Keratinocyte (primary cell): ENCODE results near the gene DNAJC17. TPM values are rescaled to one million over a fixed set of nuclear protein-coding genes. Genes with fewer than 3 reads are reported as not detected.

Experiments used
- DNase-seq: peaks from one replicate; pipeline ENCODE4 v3.0.0-alpha.2; 2011; ENCODE audit warnings: low read depth, missing footprints, low spot score
- FAIRE-seq: peaks from 2 replicates; lab custom pipeline; 2011; peaks lifted over from hg19 to GRCh38; lab: Jason Lieb, UNC
- H2AFZ ChIP-seq: 2 replicates; pipeline ENCODE4 v1.6.0; 2012; ENCODE audit warnings: low read length, control low read depth, inconsistent platforms; ENCODE audit not compliant: control insufficient read depth
- H3K27ac ChIP-seq: 2 replicates; pipeline ENCODE4 v1.5.1; 2011; ENCODE audit warnings: low read length; ENCODE audit not compliant: control insufficient read depth, insufficient read depth
- H3K27me3 ChIP-seq: 3 replicates; pipeline ENCODE4 v1.6.0; 2011; ENCODE audit warnings: low read length; ENCODE audit not compliant: control insufficient read depth, insufficient read depth; ENCODE audit errors: extremely low read depth
- H3K36me3 ChIP-seq, 2 experiments: 2 replicates in 1 of 2; 3 replicates in 1 of 2; pipeline ENCODE4 v1.5.1; 2011; ENCODE audit warnings: low read length in 2 of 2, mild to moderate bottlenecking in 1 of 2; ENCODE audit not compliant: control insufficient read depth in 2 of 2, insufficient read depth in 2 of 2; ENCODE audit errors: extremely low read depth in 1 of 2
- H3K4me1 ChIP-seq: 3 replicates; pipeline ENCODE4 v1.5.1; 2011; ENCODE audit warnings: low read length; ENCODE audit not compliant: control insufficient read depth, insufficient read depth; ENCODE audit errors: extremely low read depth
- H3K4me2 ChIP-seq: 3 replicates; pipeline ENCODE4 v1.6.0; 2011; ENCODE audit warnings: low read depth, low read length; ENCODE audit not compliant: control insufficient read depth, insufficient read depth; ENCODE audit errors: extremely low read depth
- H3K4me3 ChIP-seq, 3 experiments: fragments of 200-600 bp in 1 of 3; sonication (generic) in 1 of 3; 2 replicates in 2 of 3; 3 replicates in 1 of 3; pipeline ENCODE4 v1.5.1; 2011 to 2016; ENCODE audit warnings: low read length in 3 of 3, mild to moderate bottlenecking in 3 of 3, control low read depth in 2 of 3, inconsistent platforms in 1 of 3, low read depth in 1 of 3, mixed read lengths in 1 of 3, mixed run types in 1 of 3, moderate library complexity in 1 of 3; ENCODE audit not compliant: control insufficient read depth in 2 of 3, insufficient read depth in 2 of 3; ENCODE audit errors: extremely low read depth in 1 of 3
- H3K79me2 ChIP-seq: 2 replicates; pipeline ENCODE4 v1.6.0; 2012; ENCODE audit warnings: low read length; ENCODE audit not compliant: control insufficient read depth, insufficient read depth
- H3K9ac ChIP-seq: 3 replicates; pipeline ENCODE4 v1.6.0; 2011; ENCODE audit warnings: low read length; ENCODE audit not compliant: control insufficient read depth, insufficient read depth; ENCODE audit errors: extremely low read depth
- H3K9me1 ChIP-seq: 3 replicates; pipeline ENCODE4 v1.6.0; 2011; ENCODE audit warnings: low read length; ENCODE audit not compliant: control insufficient read depth, insufficient read depth; ENCODE audit errors: extremely low read depth
- H3K9me3 ChIP-seq: 2 replicates; pipeline ENCODE4 v1.5.1; 2012; ENCODE audit warnings: low read depth, low read length; ENCODE audit not compliant: control insufficient read depth
- H4K20me1 ChIP-seq: 3 replicates; pipeline ENCODE4 v1.6.0; 2011; ENCODE audit warnings: low read length; ENCODE audit not compliant: control insufficient read depth, insufficient read depth; ENCODE audit errors: extremely low read depth
- EZH2 ChIP-seq: IDR thresholded peaks from one replicate; pipeline ENCODE4 v1.6.1; 2012; ENCODE audit warnings: inconsistent platforms, mild to moderate bottlenecking, low read length, moderate library complexity
- dilution Hi-C: fragments of 300-500 bp; cut with MboI; formaldehyde crosslinking; loops from one replicate; pipeline ENCODE4 v1.7.0; 2020; ENCODE audit warnings: low sequenced_read_pairs; ENCODE audit not compliant: extremely low pct_ligation_motif_present
- polyA plus RNA-seq, 5 experiments: library from polyadenylated mRNA; depleted of rRNA in 3 of 5; stranded (reverse) in 3 of 5; stranded (forward) in 1 of 5; unstranded in 1 of 5; fragments of >200 nt; gene quantifications; 1 replicate in 1 of 5; 2 replicates in 3 of 5; 3 replicates in 1 of 5; pipeline versions ENCODE4 v1.2.1 to v1.2.3, GENCODE V29; 2011 to 2012; ENCODE audit warnings: missing spikeins in 2 of 5, low read depth in 1 of 5, low replicate concordance in 1 of 5
- TF ChIP-seq, protein P1 (sequence below), 3 experiments: IDR thresholded peaks in 1 of 3; conservative IDR thresholded peaks in 1 of 3; optimal IDR thresholded peaks in 1 of 3; 2 replicates in 2 of 3; 3 replicates in 1 of 3; pipeline versions ENCODE3 to v1.5.1; 2011; ENCODE audit warnings: low read length in 3 of 3, mild to moderate bottlenecking in 3 of 3, moderate library complexity in 2 of 3, control low read depth in 1 of 3, inconsistent platforms in 1 of 3; ENCODE audit not compliant: insufficient read depth in 2 of 3; ENCODE audit errors: extremely low read depth in 1 of 3

Gene DNAJC17
- polyA plus RNA-seq, 1 donor (not counting 4 experiments of a cell fraction or from before 2014, with no cell fraction given) = 35.3 TPM

DNA sequence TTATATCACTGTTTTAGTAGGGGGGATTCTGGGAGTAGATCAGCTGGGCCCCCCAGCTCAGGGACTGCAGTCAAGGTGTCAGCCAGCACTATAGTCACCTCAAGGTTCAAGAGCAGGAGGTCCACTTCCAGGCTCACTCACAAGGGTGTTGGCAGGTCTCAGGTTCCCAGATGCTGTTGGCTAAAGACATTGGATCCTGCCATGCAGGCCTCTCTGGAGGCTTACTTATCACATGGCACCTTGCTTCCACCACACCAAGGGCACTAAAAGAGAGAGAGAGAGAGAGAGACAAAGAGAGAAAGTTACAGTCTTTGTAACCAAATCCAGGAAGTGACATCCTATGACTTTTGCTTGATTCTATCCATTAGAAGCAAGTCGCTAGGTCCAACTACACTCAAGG lies 28.7 kb upstream of the DNAJC17 start:
- Histone ChIP-seq H3K9me3 (no peaks in the 10 kb centered on the region), H3K9me1 (no peaks in the 10 kb centered on the region), H3K27me3 (no peaks in the 10 kb centered on the region), H3K4me1 (peaks cover 12% of the 10 kb centered on the region), H2AFZ (no peak overlapping the region), H4K20me1 (no peaks in the 10 kb centered on the region), H3K9ac (no peak overlapping the region), H3K36me3 (no peaks in the 10 kb centered on the region), H3K27ac (no peak overlapping the region), H3K79me2 (no peaks in the 10 kb centered on the region), H3K4me2 (no peak overlapping the region), H3K4me3 (no peak overlapping the region)
- FAIRE-seq (no peak), DNase-seq (no peak)
- no peak for TF ChIP-seq EZH2
- TF ChIP-seq, protein P1, sequence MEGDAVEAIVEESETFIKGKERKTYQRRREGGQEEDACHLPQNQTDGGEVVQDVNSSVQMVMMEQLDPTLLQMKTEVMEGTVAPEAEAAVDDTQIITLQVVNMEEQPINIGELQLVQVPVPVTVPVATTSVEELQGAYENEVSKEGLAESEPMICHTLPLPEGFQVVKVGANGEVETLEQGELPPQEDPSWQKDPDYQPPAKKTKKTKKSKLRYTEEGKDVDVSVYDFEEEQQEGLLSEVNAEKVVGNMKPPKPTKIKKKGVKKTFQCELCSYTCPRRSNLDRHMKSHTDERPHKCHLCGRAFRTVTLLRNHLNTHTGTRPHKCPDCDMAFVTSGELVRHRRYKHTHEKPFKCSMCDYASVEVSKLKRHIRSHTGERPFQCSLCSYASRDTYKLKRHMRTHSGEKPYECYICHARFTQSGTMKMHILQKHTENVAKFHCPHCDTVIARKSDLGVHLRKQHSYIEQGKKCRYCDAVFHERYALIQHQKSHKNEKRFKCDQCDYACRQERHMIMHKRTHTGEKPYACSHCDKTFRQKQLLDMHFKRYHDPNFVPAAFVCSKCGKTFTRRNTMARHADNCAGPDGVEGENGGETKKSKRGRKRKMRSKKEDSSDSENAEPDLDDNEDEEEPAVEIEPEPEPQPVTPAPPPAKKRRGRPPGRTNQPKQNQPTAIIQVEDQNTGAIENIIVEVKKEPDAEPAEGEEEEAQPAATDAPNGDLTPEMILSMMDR (optimal IDR thresholded peaks at IDR 0.05 in 1 of 3, IDR thresholded peaks at IDR 0.05 in 1 of 3, conservative IDR thresholded peaks at IDR 0.05 in 1 of 3; ENCODE audit: extremely low read depth in 1 of 3, insufficient read depth in 2 of 3, low read length in 3 of 3) = no peak
- dilution Hi-C loops = no loop called here

DNA sequence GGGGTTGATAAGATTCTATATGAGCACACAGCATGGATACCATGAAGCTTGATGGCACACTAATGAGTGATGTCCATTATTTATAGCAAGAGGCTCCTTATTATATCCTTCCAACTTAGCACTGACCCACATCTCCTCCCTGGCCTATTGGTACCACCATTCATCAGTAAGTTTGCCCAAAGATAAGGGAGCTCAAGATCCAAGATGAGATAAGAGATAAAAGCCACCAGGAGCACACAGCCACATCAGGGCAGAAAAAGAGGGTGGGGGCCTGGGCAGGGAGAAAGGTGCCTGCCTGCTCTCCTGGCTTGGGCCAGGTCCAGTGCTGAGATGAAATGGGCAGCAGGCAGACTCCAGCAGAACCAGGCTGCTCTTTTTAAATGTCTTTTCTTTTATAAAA lies 25.6 kb upstream of the DNAJC17 start:
- Histone ChIP-seq H3K27ac (no peak overlapping the region), H3K4me1 (peaks cover 12% of the 10 kb centered on the region), H3K4me3 (no peak overlapping the region), H3K36me3 (no peaks in the 10 kb centered on the region), H3K9ac (no peak overlapping the region), H3K9me3 (no peaks in the 10 kb centered on the region), H3K9me1 (no peaks in the 10 kb centered on the region), H3K27me3 (no peaks in the 10 kb centered on the region), H2AFZ (no peak overlapping the region), H3K79me2 (no peaks in the 10 kb centered on the region), H3K4me2 (no peak overlapping the region), H4K20me1 (no peaks in the 10 kb centered on the region)
- DNase-seq (no peak), FAIRE-seq (no peak)
- dilution Hi-C loops = no loop called here
- TF ChIP-seq EZH2 = no peak
- TF ChIP-seq, protein P1 (optimal IDR thresholded peaks at IDR 0.05 in 1 of 3, IDR thresholded peaks at IDR 0.05 in 1 of 3, conservative IDR thresholded peaks at IDR 0.05 in 1 of 3; ENCODE audit: extremely low read depth in 1 of 3, insufficient read depth in 2 of 3, low read length in 3 of 3) = no peak
